ENCODE results near the gene SELENOF. TPM values are rescaled to one million over a fixed set of nuclear protein-coding genes. Genes with fewer than 3 reads are reported as not detected.
"Not testable (repeated sequence)": the region's sequence is repeated elsewhere in the genome, so short reads cannot be mapped to it uniquely, and the experiment has no call there.

The SELENOF gene
- total RNA-seq, 4 donors from 2014 or later = 41.3 to 141 (median 76.1) TPM

DNA sequence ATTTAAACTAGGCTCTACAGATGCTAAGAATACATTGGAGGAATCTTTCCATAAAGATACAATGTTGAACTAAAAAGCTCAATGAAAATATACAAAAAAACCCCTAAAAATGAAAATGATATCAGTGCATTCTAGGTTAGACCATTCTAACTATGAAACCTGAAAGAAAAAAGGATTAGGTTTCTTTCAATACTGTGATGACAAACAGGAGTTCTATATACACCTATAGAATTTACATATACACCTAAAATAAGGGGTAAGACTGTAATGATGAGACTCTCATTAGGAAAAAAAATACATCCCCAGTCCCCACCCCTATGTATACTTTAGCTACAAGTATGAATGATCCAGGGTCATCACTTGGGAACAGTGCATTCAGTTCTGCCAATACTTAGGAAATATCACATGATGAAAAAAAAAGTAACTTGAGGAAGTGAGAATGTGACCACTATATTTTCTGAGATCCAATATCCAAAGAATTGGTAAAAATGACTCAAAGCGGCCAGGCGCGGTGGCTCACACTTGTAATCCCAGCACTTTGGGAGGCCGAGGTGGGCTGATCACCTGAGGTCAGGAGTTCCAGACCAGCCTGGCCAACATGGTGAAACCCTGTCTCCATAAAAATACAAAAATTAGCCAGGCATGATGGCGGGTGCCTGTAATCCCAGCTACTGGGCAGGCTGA is 26.3 kb downstream of the SELENOF start:
- TF ChIP-seq POLR2A (IDR thresholded peaks at IDR 0.05) (no peak), CTCF (IDR thresholded peaks at IDR 0.05) (no peak)
- DNase-seq = no peak
- Histone ChIP-seq H3K9me3 (no peaks in the 10 kb centered on the region), H3K4me1 (no peaks in the 10 kb centered on the region), H3K27me3 (no peaks in the 10 kb centered on the region), H3K36me3 (no peaks in the 10 kb centered on the region), H3K4me3 (no peak overlapping the region), H3K27ac (no peak overlapping the region)

- no peaks in the 10 kb centered on the region for H3K27me3 ChIP-seq
- H3K9me3 ChIP-seq = no peaks in the 10 kb centered on the region
- TF ChIP-seq CTCF (IDR thresholded peaks at IDR 0.05) (no peak), POLR2A (IDR thresholded peaks at IDR 0.05) (no peak)
- no peaks in the 10 kb centered on the region for H3K4me1 ChIP-seq
- no peak overlapping the region for H3K27ac ChIP-seq
- DNase-seq = no peak
- peaks cover 0 to 39% (median 0%) of the 10 kb centered on the region in 3 donors for H3K36me3 ChIP-seq
- H3K4me3 ChIP-seq = no peak overlapping the region
These were observed 38.2 kb downstream of the SELENOF start for GRCh38 chr1:86875722-86876121.

- Histone ChIP-seq H3K4me1 (no peaks in the 10 kb centered on the region), H3K9me3 (no peaks in the 10 kb centered on the region)
- no peak for DNase-seq
These were observed 41.8 kb downstream of the SELENOF start for GRCh38 chr1:86872086-86872485.

GRCh38 chr1:86871001-86871400 is 42.9 kb downstream of the SELENOF start:
- Histone ChIP-seq H3K27me3 (no peaks in the 10 kb centered on the region), H3K9me3 (no peaks in the 10 kb centered on the region), H3K36me3 (peaks cover 0 to 8% (median 0%) of the 10 kb centered on the region in 3 donors), H3K4me3 (no peak overlapping the region), H3K27ac (no peak overlapping the region), H3K4me1 (no peaks in the 10 kb centered on the region)
- no peak for DNase-seq
- TF ChIP-seq CTCF (IDR thresholded peaks at IDR 0.05) (no peak), POLR2A (IDR thresholded peaks at IDR 0.05) (no peak)

More at GRCh38 chr1:86872086-86872485, 41.8 kb downstream of the SELENOF start:
- TF ChIP-seq POLR2A (IDR thresholded peaks at IDR 0.05) = no peak
- TF ChIP-seq CTCF (IDR thresholded peaks at IDR 0.05) = no peak
- H3K36me3 ChIP-seq = peaks cover 0 to 16% (median 0%) of the 10 kb centered on the region in 3 donors
- no peak overlapping the region for H3K27ac ChIP-seq
- H3K4me3 ChIP-seq = no peak overlapping the region
- H3K27me3 ChIP-seq = no peaks in the 10 kb centered on the region

GRCh38 chr1:86868477-86868876 is 45.4 kb downstream of the SELENOF start:
- H3K27ac ChIP-seq = no peak overlapping the region
- H3K9me3 ChIP-seq = no peaks in the 10 kb centered on the region
- no peak overlapping the region for H3K4me3 ChIP-seq
- H3K4me1 ChIP-seq = no peaks in the 10 kb centered on the region
- H3K27me3 ChIP-seq = no peaks in the 10 kb centered on the region
- TF ChIP-seq CTCF (IDR thresholded peaks at IDR 0.05) (no peak), POLR2A (IDR thresholded peaks at IDR 0.05) (no peak)
- no peak for DNase-seq
- peaks cover 0 to 4% (median 0%) of the 10 kb centered on the region in 3 donors for H3K36me3 ChIP-seq

GRCh38 chr1:86867278-86867677 is 46.6 kb downstream of the SELENOF start:
- not testable (repeated sequence) for H3K4me1 ChIP-seq, H3K27me3 ChIP-seq, DNase-seq, H3K36me3 ChIP-seq, H3K9me3 ChIP-seq, H3K4me3 ChIP-seq, H3K27ac ChIP-seq

All from Peyer's patch (tissue), 4 donors.